COLO668 (cell line): Measurements from ENCODE around the gene NCAN.
A peak's percentile ranks its signal among the peaks of the same experiment; 100 is the strongest.
"Not testable (repeated sequence)": the region's sequence is repeated elsewhere in the genome, so short reads cannot be mapped to it uniquely, and the experiment has no call there.

Experiments
- DNase-seq: peaks from one replicate; lab custom pipeline; 2025; ENCODE audit not compliant: unreplicated experiment; lab: John Stamatoyannopoulos, UW

The NCAN gene

GRCh38 chr19:19223636-19224035 lies 11.9 kb downstream of the NCAN start:
- DNase-seq: no peak

- DNase-seq: no peak
These were observed 12.5 kb downstream of the NCAN start for GRCh38 chr19:19224150-19224851.

DNA sequence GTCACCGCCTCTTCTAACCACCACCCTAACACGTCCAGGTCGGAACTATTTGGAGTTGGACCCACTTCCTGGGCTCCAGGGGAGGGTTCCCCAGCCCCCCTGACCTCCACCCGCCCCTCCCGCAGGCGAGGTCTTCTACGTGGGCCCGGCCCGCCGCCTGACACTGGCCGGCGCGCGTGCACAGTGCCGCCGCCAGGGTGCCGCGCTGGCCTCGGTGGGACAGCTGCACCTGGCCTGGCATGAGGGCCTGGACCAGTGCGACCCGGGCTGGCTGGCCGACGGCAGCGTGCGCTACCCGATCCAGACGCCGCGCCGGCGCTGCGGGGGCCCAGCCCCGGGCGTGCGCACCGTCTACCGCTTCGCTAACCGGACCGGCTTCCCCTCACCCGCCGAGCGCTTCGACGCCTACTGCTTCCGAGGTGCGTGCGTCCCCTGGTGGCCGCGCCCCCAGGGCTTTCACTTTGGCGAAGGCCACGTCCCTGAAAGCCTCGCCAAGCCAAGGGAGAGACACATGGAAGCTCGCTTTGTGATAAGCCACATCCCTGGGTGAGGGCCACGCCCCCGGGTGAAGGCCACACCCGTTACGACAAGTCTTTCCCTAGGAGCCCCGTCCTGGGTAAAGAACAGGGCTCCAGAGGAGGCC lies 13.2 kb downstream of the NCAN start:
- peak; percentile 87 for DNase-seq

DNA sequence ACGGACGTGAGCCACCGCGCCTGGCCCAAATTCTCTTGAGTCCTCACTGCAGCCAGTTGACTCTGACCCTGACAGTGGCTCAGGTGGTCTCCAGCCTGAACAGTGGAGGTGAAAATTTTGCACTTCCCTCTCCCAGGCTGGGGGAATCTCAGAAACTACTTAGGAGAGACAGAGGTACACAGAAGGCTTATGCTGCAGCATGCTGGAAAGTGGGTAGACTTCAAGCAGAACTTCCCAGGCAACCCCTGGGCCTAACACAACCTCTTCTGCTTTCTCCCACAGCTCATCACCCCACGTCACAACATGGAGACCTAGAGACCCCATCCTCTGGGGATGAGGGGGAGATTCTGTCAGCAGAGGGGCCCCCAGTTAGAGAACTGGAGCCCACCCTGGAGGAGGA lies 14.4 kb downstream of the NCAN start:
- DNase-seq: no peak

DNA sequence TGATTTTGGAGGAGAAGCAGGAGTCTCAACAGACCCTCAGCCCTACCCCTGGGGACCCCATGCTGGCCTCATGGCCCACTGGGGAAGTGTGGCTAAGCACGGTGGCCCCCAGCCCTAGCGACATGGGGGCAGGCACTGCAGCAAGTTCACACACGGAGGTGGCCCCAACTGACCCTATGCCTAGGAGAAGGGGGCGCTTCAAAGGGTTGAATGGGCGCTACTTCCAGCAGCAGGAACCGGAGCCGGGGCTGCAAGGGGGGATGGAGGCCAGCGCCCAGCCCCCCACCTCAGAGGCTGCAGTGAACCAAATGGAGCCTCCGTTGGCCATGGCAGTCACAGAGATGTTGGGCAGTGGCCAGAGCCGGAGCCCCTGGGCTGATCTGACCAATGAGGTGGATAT lies 14.9 kb downstream of the NCAN start:
- DNase-seq: no peak

DNA sequence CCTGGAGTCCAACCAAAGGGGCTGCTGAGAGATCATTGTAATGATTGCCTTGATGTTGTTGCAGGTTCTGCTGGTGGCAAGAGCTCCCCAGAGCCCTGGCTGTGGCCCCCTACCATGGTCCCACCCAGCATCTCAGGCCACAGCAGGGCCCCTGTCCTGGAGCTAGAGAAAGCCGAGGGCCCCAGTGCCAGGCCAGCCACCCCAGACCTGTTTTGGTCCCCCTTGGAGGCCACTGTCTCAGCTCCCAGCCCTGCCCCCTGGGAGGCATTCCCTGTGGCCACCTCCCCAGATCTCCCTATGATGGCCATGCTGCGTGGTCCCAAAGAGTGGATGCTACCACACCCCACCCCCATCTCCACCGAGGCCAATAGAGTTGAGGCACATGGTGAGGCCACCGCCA lies 15.5 kb downstream of the NCAN start:
- no peak for DNase-seq

DNA sequence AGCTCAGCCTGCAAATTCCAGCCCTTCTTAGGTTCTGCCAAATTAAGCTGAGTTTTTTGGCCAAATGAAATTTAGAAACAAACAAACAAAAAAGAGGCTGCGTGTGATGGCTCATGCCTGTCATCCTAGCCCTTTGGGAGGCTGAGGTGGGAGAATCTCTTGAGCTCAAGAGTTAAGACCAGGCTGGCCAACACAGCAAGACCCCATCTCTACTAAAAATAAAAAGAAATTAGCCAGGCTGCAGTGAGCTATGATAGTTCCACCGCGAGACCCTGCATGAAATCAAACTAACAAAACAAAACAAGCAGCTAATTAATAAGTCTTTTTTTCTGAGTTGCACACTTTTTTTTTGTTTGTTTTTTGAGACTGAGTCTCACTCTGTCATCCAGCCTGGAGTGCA lies 17.9 kb downstream of the NCAN start:
- DNase-seq: no peak

GRCh38 chr19:19230999-19231398 lies 19.2 kb downstream of the NCAN start:
- DNase-seq: no peak

GRCh38 chr19:19232261-19232721 lies 20.5 kb downstream of the NCAN start:
- DNase-seq: peak; percentile 40

DNA sequence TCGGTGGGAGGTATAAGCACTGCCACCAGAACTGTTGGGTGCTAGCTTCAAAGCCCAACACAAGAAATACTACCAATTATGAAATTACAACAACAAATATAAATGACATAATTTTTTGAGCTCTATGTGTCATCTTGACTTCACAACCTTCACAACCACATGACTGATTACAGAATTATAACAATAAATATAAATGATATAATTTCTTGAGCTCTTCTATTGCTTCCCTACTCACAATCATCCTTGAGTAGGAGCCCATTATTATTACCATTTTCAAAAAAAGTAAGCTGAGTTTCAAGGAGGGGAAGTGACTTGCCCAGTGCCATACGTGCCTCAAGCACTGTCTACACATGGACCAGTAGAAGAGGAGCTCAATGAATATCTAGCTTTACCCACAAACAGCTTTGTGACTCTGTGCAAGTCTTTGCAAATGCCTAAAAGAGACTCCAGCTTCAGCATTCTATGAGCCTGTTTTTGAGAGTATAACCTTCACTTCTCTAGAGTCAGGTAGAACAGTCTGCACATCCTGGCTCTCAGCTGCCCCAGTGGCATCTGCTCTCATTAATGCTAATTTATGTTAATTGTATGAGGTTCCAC lies 22.6 kb downstream of the NCAN start:
- no peak for DNase-seq

GRCh38 chr19:19236173-19236572 lies 24.4 kb downstream of the NCAN start:
- DNase-seq: no peak

DNA sequence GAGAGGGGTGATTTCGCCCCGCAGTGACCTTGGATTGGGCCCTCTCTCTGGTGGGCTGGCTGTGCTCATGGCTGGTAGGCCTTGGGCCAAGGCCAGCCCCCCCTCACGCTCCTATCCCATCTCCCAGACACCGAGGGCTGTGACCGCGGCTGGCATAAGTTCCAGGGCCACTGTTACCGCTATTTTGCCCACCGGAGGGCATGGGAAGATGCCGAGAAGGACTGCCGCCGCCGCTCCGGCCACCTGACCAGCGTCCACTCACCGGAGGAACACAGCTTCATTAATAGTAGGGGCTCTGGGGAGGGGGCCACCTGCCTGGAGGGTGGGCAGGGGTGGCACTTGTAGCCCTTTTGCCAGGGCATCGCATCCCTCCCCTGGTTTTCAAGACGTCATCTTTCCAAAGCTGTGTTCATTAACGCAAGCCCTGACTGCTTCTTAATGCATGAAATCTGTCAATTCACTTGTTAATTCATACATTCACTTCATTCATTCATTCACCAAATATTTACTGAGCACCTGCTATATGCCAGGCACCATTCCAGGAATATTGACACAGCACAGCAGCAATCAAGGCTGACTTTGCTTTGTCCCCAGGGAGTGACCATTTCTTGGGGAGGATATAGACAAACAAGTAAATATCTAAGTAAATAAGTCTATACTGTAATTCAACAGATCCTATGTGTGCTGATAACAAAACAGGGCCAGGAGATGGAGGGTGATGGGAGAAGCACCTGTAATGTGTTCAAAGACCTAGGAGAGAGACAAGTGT lies 26.6 kb downstream of the NCAN start:
- DNase-seq: no peak

DNA sequence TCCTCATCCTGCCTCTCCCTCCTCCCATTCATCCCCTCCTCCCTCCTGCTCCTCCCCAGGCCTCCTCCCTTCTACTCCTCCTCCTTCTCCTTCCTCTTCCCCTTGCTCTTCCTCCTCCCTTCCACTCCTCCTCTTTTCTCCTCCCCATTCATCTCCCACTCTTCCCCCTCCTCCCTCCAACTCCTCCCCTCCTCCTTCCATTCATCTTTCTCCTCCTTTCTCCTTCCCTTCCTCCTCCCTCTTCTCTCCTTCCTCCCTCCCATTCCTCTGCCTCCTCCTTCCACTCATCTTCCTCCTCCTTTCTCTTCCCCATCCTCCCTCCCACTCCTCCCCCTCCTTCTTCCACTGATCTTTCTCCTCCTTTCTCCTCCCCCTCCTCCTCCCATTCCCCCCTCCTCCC lies 27.9 kb downstream of the NCAN start:
- DNase-seq: no peak

DNA sequence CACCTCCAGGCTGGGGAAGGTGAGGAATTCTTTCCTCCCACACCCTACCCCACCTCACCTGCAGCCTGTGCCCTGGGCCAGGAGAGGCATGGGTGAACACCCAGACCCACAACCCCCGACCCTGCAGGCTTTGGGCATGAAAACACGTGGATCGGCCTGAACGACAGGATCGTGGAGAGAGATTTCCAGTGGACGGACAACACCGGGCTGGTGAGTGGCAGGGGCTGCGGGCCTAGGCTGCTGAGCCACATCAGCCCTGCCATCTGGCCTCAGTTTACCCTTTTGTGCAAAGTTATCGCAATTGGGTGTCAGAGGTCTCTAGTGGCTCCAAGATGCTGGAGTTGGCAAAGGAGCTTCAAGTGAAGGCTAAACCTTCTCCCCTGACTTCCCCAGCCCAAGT lies 28.7 kb downstream of the NCAN start:
- DNase-seq: no peak

DNA sequence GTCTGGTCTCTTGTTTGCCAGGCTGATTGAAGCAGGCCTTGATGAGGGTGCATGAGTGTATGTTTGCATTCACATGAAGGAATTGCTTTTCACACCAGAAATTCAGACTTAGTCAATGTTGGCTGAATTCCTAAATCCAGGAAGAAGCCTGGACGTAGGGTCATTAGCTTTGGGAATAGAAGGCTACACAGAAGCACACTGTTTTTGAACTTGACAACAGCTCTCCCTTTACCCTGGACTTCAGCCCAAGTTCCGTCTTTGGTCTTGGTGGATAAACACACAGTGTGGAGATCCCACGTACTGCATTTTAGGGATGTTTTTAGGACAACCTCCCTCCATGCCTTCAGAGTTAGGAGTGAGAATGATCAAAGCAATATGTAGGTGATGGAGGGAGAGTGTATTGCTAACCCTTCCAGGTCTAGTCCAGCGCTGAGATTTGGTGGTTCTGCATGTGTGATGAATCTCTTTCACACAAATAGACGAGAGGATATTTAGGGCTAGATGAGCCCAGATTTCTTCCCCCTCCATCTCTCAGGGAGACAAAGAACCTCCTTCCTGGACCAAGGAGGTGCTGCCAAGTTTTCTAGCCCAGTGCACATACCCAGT lies 38.5 kb downstream of the NCAN start:
- DNase-seq: no peak

DNA sequence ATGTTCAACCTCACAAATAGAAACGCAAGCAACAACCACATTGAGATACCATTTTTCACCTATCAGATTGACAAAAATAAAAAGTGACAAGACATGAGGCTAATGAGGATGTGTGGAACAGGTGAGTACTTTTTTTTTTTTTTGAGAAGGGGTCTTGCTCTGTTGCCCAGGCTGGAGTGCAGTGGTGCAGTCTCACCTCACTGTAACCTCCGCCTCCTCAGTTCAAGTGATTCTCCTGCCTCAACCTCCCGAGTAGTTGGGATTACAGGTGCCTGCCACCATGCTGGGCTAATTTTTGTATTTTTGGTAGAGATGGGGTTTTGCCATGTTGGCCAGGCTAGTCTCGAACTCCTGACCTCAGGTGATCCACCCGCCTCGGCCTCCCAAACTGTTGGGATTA lies 41.7 kb downstream of the NCAN start:
- not testable (repeated sequence) for DNase-seq

GRCh38 chr19:19256072-19256969 lies 44.6 kb downstream of the NCAN start:
- peak; percentile 34 for DNase-seq

GRCh38 chr19:19257137-19257536 lies 45.4 kb downstream of the NCAN start:
- DNase-seq: peak; percentile 14

GRCh38 chr19:19257836-19258588 lies 46.3 kb downstream of the NCAN start:
- no peak for DNase-seq
